ENCODE results near the gene TMEM30B. TPM values are rescaled to one million over a fixed set of nuclear protein-coding genes. Genes with fewer than 3 reads are reported as not detected.

TMEM30B gene
- total RNA-seq = 1 to 10 TPM; 2.0 to 3.7 TPM

GRCh38 chr14:61281186-61281947, at the start of gene TMEM30B:
TSS of gene TMEM30B (minus strand) at chr14:61281338. CDS start at chr14:61281147, 191 bp downstream.
- H3K36me3 ChIP-seq = no peaks in the 10 kb centered on the region
- no peaks in the 10 kb centered on the region for H3K27me3 ChIP-seq
- peak within 1 kb of the TSS; percentile 73 to 78 for H3K27ac ChIP-seq
- DNase-seq (ENCODE audit: low spot score) = no peak
- H3K4me1 ChIP-seq = peaks cover 0 to 16% of the 10 kb centered on the region in 2 donors
- H3K9me3 ChIP-seq = no peaks in the 10 kb centered on the region
- no peak for TF ChIP-seq CTCF (IDR thresholded peaks at IDR 0.05)
- H3K4me3 ChIP-seq = peak within 1 kb of the TSS; percentile 44 to 61

GRCh38 chr14:61330511-61330910, 49.4 kb upstream of the TMEM30B start:
- no peak for TF ChIP-seq CTCF (IDR thresholded peaks at IDR 0.05)
- Histone ChIP-seq H3K36me3 (no peaks in the 10 kb centered on the region), H3K4me3 (no peak overlapping the region), H3K27me3 (no peaks in the 10 kb centered on the region), H3K27ac (no peak overlapping the region), H3K4me1 (peaks cover 0 to 3% of the 10 kb centered on the region in 2 donors), H3K9me3 (peaks cover 0 to 8% of the 10 kb centered on the region in 2 donors)
- DNase-seq (ENCODE audit: low spot score) = no peak

- Histone ChIP-seq H3K27me3 (no peaks in the 10 kb centered on the region), H3K4me1 (peaks cover 0 to 3% of the 10 kb centered on the region in 2 donors), H3K27ac (peak overlapping the region; percentile 35 to 36), H3K9me3 (peaks cover 0 to 8% of the 10 kb centered on the region in 2 donors), H3K36me3 (no peaks in the 10 kb centered on the region), H3K4me3 (no peak overlapping the region)
- no peak for DNase-seq (ENCODE audit: low spot score)
- no peak for TF ChIP-seq CTCF (IDR thresholded peaks at IDR 0.05)
Observed at GRCh38 chr14:61329478-61330051, 48.4 kb upstream of the TMEM30B start.

- Histone ChIP-seq H3K4me1 (peaks cover 0 to 3% of the 10 kb centered on the region in 2 donors), H3K27me3 (no peaks in the 10 kb centered on the region), H3K9me3 (peaks cover 0 to 8% of the 10 kb centered on the region in 2 donors), H3K36me3 (no peaks in the 10 kb centered on the region), H3K4me3 (no peak overlapping the region), H3K27ac (peak overlapping the region; percentile 36 to 38)
- TF ChIP-seq CTCF (IDR thresholded peaks at IDR 0.05) = no peak
- DNase-seq (ENCODE audit: low spot score) = no peak
Observed at GRCh38 chr14:61328626-61329262, 47.6 kb upstream of the TMEM30B start.

GRCh38 chr14:61326847-61327246, 45.7 kb upstream of the TMEM30B start:
- no peak overlapping the region for H3K4me3 ChIP-seq
- peaks cover 0 to 12% of the 10 kb centered on the region in 2 donors for H3K4me1 ChIP-seq

More at GRCh38 chr14:61326847-61327246, 45.7 kb upstream of the TMEM30B start:
- peak; percentile 86 for DNase-seq (ENCODE audit: low spot score)
- Histone ChIP-seq H3K27me3 (no peaks in the 10 kb centered on the region), H3K27ac (peak overlapping the region; percentile 63 to 73), H3K36me3 (no peaks in the 10 kb centered on the region), H3K9me3 (peaks cover 0 to 8% of the 10 kb centered on the region in 2 donors)
- TF ChIP-seq CTCF (IDR thresholded peaks at IDR 0.05) = no peak
